Suprapubic skin (tissue), 4 donors: ENCODE measurements around the gene BLACAT1.

Experiments
- EP300 ChIP-seq: sonication (generic); formaldehyde crosslinking; IDR thresholded peaks from one replicate; pipeline ENCODE4 v1.6.1; 2017; ENCODE audit warnings: antibody characterized with exemption
- POLR2AphosphoS5 ChIP-seq, 3 donors: sonication (generic); formaldehyde crosslinking; IDR thresholded peaks; one replicate each; pipeline ENCODE4 v1.6.1; 2017; ENCODE audit warnings: antibody characterized with exemption in 3 of 3
- TF ChIP-seq, protein P1 (sequence below), 2 donors: fragments of 200-600 bp in 1 of 2; fragments of 450-650 bp in 1 of 2; sonication (generic) in 1 of 2; IDR thresholded peaks; one replicate each; pipeline ENCODE4 v1.5.1; 2016 to 2019; ENCODE audit warnings: antibody characterized with exemption in 2 of 2, mild to moderate bottlenecking in 1 of 2, moderate library complexity in 1 of 2

DNA sequence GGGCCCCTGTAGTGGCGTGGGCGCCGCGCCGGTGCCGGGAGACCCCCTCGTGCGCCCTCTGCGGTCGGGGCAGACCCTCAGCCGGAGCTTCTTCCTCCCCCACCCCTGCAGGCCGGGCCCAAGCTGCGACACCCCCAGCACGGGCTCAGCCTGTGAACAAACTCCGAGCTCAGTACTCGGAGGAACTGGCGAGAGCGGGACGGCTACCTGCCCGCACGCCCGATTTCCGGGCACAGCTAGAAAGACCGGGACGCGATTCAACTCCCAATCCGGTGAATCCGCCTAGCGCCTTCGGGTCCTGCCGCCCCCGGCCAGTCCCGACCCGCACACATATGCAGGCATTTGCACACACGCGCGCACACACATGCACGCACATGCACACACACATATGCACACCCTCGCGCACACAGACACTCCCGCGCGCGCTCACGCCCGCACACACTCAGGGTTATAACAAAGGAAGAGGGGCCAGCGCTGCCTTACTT, 580 bp upstream of the BLACAT1 start:
- TF ChIP-seq, protein P1, sequence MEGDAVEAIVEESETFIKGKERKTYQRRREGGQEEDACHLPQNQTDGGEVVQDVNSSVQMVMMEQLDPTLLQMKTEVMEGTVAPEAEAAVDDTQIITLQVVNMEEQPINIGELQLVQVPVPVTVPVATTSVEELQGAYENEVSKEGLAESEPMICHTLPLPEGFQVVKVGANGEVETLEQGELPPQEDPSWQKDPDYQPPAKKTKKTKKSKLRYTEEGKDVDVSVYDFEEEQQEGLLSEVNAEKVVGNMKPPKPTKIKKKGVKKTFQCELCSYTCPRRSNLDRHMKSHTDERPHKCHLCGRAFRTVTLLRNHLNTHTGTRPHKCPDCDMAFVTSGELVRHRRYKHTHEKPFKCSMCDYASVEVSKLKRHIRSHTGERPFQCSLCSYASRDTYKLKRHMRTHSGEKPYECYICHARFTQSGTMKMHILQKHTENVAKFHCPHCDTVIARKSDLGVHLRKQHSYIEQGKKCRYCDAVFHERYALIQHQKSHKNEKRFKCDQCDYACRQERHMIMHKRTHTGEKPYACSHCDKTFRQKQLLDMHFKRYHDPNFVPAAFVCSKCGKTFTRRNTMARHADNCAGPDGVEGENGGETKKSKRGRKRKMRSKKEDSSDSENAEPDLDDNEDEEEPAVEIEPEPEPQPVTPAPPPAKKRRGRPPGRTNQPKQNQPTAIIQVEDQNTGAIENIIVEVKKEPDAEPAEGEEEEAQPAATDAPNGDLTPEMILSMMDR (IDR thresholded peaks at IDR 0.05), result no peak
- TF ChIP-seq EP300 (no peak), POLR2AphosphoS5 (IDR thresholded peaks at IDR 0.05) (no peak)
